GM18502 (cell line): ENCODE results near the gene ENPP7.

Source experiments
- ATAC-seq: cut with Tn5 transposase; IDR thresholded peaks from one replicate; pipeline ENCODE4 v1.9.1; 2021; ENCODE audit warnings: mild to moderate bottlenecking; ENCODE audit not compliant: unreplicated experiment, poor library complexity

ENPP7 gene

DNA sequence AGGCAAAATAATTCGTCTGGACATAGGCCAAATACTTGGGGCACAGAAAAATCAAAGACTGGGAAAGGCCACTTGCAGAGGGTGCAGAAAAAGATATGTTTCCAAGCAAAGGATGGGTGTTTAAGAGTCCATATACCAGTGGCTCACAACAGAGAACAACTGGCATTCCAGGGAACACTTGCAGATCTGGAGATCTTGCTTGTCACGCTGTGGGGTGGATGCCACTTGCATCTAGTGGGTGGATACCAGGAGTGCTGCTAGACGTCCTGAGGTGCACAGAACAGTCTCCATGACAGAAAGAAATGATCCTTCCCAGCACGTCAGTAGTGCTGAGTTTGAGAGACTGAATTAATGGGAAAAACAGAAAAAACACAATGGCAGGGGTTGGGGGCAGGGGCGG, 57.7 kb downstream of the ENPP7 start:
- no peak for ATAC-seq

DNA sequence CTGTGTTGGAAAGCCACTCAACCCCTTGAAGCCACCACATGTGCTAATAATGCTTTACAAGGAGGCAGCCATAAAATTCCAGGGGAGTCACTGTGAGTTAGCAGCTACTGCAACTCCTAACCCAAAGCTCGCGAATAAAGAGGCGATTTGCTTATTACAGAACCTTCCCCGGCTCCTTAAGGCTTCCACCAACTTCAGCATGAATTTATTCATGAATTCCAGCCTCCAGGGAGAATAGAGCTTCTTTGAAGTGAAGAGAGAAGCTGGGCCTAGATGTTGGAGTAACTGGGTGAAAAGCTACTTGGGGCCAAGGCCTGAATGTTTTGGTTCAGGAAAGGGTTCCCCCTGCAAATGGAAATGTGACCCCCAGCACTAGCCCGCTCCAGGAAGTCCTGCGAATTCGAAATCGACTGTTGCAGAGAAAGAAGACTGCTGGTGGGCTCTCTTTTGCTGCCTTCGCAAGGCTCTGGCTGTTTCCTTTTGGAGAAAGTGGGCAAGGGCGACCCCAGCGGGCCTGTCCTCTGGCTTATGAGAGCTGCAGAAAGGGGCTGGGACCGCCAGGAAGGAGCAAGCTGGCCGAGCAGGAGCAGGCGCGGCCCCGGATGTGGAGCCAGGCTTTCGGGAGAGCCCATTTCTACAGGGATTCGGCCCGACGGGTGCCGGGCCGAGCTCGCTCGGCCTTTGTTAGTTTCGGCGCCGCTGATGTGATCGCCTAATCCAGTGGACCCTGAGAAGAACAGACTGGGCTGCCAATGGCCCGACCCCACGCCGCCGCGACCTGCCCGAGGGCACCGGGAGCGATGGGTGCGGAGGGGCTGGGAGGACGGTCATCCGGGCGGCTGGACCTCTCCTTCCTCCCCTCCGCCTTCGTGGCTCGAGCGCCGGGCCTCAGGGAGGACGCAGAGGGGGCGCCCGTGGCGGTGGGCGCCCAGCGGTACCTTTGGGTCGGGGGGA, 58.5 kb downstream of the ENPP7 start:
- ATAC-seq = no peak

DNA sequence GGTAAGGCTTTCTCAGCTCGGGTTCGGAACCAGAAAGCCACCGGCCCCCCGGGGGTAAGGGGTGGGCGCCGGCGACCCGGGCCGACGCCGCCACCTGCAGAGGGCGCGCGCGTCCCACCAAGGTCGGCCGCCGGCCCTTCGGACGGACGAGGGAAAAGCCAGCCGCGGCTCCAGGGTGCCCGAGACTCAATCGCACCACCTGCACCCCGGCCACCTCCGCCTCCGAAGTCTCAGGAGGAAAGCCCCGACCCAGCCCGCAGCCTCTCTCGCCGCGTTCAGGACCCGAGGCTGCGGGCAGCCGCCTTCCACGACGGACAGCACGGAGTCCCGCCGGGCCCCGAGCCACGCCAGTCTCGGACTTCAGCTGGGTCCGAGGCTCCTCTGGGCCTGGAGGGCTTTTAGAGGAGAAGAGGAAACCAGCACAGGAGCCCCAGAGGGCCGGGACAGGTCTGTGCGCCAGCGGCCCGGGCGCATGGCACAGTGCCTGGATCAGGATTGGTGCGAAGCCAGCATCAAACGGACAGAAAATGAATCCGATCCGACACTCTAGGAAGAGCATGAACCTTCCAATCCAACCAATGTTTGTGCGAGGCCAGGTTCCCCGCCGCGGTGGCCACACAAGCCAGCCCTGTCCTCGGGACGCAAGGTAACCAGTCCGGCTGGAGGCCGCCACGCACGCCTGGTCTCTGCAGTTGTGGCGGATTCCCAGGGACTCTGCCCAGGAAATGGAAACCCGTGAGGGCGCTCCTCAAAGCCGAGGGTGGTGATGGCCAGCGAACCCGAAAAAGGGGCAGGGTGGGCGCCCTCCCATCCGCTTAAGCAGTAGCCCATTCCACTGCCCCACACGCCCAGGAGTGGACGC, 59.4 kb downstream of the ENPP7 start:
- ATAC-seq = no peak

DNA sequence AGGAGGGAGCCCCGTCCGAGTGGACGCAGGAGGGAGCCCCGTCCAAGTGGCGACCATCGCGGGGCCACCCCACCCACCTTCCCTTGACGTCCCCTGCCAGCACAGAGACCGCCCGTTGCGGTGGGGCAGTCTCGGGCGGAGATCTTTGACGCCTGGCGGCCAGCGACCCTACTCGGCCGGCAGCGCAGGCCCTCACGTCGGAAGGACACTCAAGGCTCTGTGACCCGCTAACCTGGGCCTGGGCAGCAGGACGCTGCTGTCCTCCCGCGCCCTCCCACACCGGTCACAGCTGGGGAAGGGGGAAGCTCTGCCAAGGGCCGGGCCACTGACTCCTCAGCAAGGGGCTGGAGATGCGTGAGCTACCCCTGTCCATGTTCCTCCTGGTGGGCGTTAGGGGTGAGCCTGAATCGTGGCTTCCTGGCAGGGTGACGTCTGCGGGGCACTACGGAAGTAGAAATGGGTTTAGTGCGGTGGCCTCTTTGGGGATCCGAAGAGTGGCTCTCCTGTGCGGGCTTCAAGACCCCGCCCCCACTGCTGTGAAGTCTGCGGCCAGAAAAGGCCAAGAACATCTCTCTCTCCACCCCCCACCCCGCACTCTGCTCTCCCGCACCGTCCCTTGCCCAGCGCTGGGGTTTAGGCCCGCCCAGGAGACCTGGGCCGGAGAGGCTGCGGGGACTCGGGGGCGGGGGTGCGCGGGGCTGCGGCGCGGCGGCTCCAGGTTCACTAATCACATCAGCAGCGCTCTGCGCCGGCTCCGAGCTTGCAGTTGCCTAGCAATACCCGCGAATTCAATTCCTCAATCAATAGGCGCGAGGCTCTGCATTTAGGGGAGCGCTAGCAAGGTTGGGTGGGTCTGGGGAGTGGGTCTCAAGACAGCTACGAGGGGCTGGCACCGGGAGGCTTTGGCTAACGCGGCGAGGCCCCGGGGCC, 60.3 kb downstream of the ENPP7 start:
- no peak for ATAC-seq

DNA sequence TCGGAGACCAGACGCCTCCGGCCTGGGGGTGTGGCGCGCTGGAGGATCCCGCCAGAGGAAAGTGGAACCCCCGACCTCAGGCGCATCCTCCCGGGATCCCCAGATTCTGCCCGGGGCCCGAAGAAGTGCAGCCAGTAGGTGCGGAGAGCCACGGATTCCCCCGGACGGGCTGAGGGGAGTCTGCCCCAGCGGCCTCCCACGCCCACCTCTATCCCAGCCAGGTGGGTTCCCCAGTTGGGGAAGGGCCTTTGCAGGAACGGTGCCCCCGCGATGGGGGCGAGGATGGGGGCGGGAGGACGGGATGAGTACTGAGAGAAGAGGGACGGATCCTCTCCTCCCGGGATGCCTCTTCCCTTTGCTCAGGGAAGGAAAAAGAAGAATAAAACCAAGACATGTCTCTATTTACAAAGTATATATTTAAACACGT, 61.0 kb downstream of the ENPP7 start:
- no peak for ATAC-seq
